Fibroblast of mammary gland (primary cell): Measurements from ENCODE around the gene DOK7.

Experiments
- DNase-seq: peaks from one replicate; pipeline ENCODE4 v3.0.0-alpha.2; 2010; ENCODE audit warnings: low read depth
- H3K4me3 ChIP-seq: 2 replicates; pipeline ENCODE4 v1.5.1; 2011; ENCODE audit warnings: low read depth, mild to moderate bottlenecking, low read length, moderate library complexity; ENCODE audit not compliant: control insufficient read depth
- CTCF ChIP-seq: conservative IDR thresholded peaks from 2 replicates; pipeline ENCODE4 v1.5.1; 2011; ENCODE audit warnings: low read depth, low read length, inconsistent platforms; ENCODE audit not compliant: control insufficient read depth, insufficient read depth

The DOK7 gene

GRCh38 chr4:3461515-3462291 lies 1.4 kb upstream of the DOK7 start:
- no peak for DNase-seq
- no peak overlapping the region for H3K4me3 ChIP-seq
- TF ChIP-seq CTCF: no peak

GRCh38 chr4:3462321-3462789 lies 751 bp upstream of the DOK7 start:
- H3K4me3 ChIP-seq: no peak overlapping the region
- no peak for TF ChIP-seq CTCF
- no peak for DNase-seq

DNA sequence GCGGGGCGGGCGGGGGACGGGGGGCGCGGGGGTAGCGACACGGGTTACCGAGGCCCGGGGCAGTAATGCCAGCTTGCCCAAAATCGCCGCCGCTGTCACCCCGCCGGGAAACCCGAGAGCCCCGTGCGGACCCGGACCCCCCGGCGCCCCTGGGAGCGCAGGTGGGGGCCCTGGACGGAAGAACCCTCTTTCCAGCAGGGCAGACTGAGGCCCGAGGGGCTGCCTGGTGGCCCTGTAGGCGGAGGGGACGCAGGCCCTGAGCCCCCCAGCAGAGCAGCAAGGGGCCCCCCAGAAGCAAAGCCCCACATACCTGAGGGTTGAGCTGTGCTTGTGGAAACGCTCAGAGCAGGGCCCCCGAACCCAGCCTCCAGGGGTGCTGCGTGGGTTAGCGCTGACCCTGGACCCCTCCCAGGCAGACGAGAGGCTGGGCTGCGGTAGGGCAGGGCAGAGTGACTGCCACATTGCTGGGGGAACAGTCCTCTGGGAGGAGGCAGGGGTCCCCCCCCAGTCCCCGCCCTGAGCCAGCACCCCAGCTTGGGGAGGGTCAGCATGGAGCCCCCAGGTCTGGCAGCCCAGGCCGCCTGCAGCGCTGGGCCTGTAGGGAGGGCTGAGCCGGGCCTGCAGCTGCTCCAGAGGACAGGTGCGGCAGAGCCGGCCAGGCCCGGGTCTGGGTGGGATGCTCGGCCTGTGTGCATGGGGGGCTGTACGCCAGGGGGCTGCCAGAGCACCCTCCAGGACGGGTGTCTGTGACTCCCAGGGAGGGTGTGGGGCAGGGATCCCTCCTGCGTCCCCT lies 646 bp downstream of the DOK7 start:
- TF ChIP-seq CTCF: no peak
- no peak overlapping the region for H3K4me3 ChIP-seq
- no peak for DNase-seq

DNA sequence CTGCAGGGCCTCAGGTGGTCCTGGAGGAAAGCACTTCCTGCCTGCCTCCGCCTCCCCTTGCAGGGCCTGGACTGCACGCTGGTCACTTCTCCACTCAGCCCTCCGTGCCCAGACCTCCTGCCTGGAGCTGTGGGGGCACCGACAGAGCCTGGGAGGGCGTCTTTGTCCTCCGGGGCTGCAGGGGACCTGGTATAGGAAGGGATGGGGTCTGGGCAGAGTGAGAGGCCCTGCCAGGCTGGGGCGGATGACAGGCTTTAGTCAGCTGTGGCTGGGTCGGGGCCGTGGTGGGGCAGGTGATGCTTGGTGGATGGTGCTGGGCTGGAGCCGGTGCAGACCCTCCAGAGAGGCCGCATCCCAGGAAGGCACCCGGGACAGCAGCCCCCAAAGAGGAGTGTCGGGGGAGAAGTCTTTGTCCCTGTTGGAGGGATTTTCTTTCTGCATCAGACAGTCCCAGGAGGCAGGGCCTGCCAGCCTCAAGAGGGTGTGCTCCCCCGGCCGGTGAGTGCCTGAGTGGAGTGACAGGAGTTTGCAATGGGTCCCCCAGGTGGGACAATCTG lies 1.3 kb downstream of the DOK7 start:
- TF ChIP-seq CTCF: no peak
- no peak overlapping the region for H3K4me3 ChIP-seq
- no peak for DNase-seq

- H3K4me3 ChIP-seq: no peak overlapping the region
- no peak for DNase-seq
- TF ChIP-seq CTCF: no peak
These were observed 2.0 kb downstream of the DOK7 start for GRCh38 chr4:3464911-3465697.
